Calu3 (cell line): ENCODE measurements around the gene SOCS6. TPM values are rescaled to one million over a fixed set of nuclear protein-coding genes. Genes with fewer than 3 reads are reported as not detected.

Source experiments
- BruUV-seq: library from RNA; stranded (reverse); fragments of 400-500 nt; replicated peaks from 2 replicates; lab custom pipeline; 2021; lab: Mats Ljungman, UMichigan
- CTCF ChIA-PET: fragments of 300-600 bp; sonication (Branson Sonifier 250); formaldehyde crosslinking; loops from one replicate; lab custom pipeline; 2022; ENCODE audit warnings: antibody characterized with exemption; lab: Charles Lee
- DNase-seq: peaks from one replicate; pipeline ENCODE4 v3.0.0; 2022
- H3K27ac Mint-ChIP-seq: one replicate; pipeline ENCODE4 v1.8.0; 2022; ENCODE audit warnings: mixed read lengths; ENCODE audit not compliant: unreplicated experiment
- H3K27me3 Mint-ChIP-seq: one replicate; pipeline ENCODE4 v1.8.0; 2022; ENCODE audit warnings: mixed read lengths; ENCODE audit not compliant: unreplicated experiment
- H3K36me3 Mint-ChIP-seq: one replicate; pipeline ENCODE4 v1.8.0; 2022; ENCODE audit warnings: mild to moderate bottlenecking, moderate library complexity, mixed read lengths; ENCODE audit not compliant: insufficient read depth, unreplicated experiment
- H3K4me1 Mint-ChIP-seq: one replicate; pipeline ENCODE4 v1.8.0; 2022; ENCODE audit warnings: mild to moderate bottlenecking, low read depth, mixed read lengths; ENCODE audit not compliant: unreplicated experiment
- H3K4me3 Mint-ChIP-seq: one replicate; pipeline ENCODE4 v1.8.0; 2022; ENCODE audit warnings: mild to moderate bottlenecking, low read depth, moderate library complexity, mixed read lengths; ENCODE audit not compliant: unreplicated experiment
- H3K9me3 Mint-ChIP-seq: one replicate; pipeline ENCODE4 v1.8.0; 2022; ENCODE audit warnings: low read depth, mixed read lengths; ENCODE audit not compliant: unreplicated experiment
- CTCF ChIP-seq: fragments of 200-600 bp; IDR thresholded peaks from one replicate; pipeline ENCODE4 v1.8.0; 2022; ENCODE audit warnings: antibody characterized with exemption; ENCODE audit not compliant: unreplicated experiment
- intact Hi-C: fragments of 100-400 bp; cut with micrococcal nuclease; formaldehyde crosslinking; loops from one replicate; pipeline ENCODE4 v1.10.0; 2022; ENCODE audit not compliant: unreplicated experiment
- total RNA-seq: library from RNA; stranded (reverse); gene quantifications from 2 replicates; pipeline ENCODE4 v1.2.3, GENCODE V29; 2022

Gene SOCS6
- total RNA-seq, 1 experiment from 2014 or later: 33.0 TPM

DNA sequence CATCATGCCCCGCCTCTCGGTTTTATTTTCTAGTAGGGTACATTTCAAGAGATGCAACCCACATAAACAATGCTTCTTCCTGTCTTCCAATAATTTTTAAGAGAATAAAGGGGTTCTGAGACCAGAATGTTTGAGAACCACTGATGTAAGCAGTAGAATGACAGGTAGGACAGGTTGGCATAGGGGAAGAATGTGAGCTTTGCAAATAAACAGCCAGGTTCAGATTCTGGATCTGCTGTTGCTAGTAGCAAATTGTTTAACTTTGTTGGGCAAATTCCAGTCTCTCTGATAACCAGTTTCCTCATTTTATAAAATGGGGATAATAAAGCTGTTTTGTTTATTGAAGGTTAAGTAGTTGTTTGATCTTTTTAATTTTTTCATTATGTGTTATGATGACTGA is 32.8 kb downstream of the SOCS6 start:
- Mint-ChIP-seq H3K27me3 (no peaks in the 10 kb centered on the region), H3K36me3 (peaks cover 15% of the 10 kb centered on the region), H3K9me3 (peaks cover 2% of the 10 kb centered on the region), H3K27ac (peak overlapping the region; percentile 78), H3K4me1 (peaks cover 21% of the 10 kb centered on the region), H3K4me3 (no peak overlapping the region)
- BruUV-seq: no TSS peak
- CTCF ChIA-PET: interaction anchor here (0.7 to 0.9 kb wide), 2 partner anchors 21 to 98 kb away, joined by 6 to 9 read pairs; no protein-coding TSS in a partner anchor
- no peak for TF ChIP-seq CTCF
- intact Hi-C loops: no loop called here
- no peak for DNase-seq

- Mint-ChIP-seq H3K36me3 (peaks cover 15% of the 10 kb centered on the region), H3K4me1 (peaks cover 21% of the 10 kb centered on the region), H3K9me3 (peaks cover 2% of the 10 kb centered on the region), H3K27me3 (no peaks in the 10 kb centered on the region), H3K27ac (peak overlapping the region; percentile 63), H3K4me3 (peak overlapping the region; percentile 8)
- no TSS peak for BruUV-seq
- TF ChIP-seq CTCF: no peak
- intact Hi-C loops: no loop called here
- DNase-seq: no peak
- CTCF ChIA-PET: no interaction called here
Measured at GRCh38 chr18:70322385-70322784, 33.5 kb downstream of the SOCS6 start.

- peak overlapping the region; percentile 63 for H3K27ac Mint-ChIP-seq
- DNase-seq: no peak
- no peak for TF ChIP-seq CTCF
- intact Hi-C loops: no loop called here
- peaks cover 2% of the 10 kb centered on the region for H3K9me3 Mint-ChIP-seq
- peak overlapping the region; percentile 8 for H3K4me3 Mint-ChIP-seq
- BruUV-seq: no TSS peak
- no peaks in the 10 kb centered on the region for H3K27me3 Mint-ChIP-seq
- peaks cover 15% of the 10 kb centered on the region for H3K36me3 Mint-ChIP-seq
- CTCF ChIA-PET: interaction anchor here (0.6 to 0.9 kb wide), 2 partner anchors 36 to 61 kb away, joined by 3 read pairs; no protein-coding TSS in a partner anchor
- peaks cover 21% of the 10 kb centered on the region for H3K4me1 Mint-ChIP-seq
Measured at GRCh38 chr18:70322928-70323327, 34.1 kb downstream of the SOCS6 start.

- TSS peak; percentile 19 for BruUV-seq
- no peak for TF ChIP-seq CTCF
- CTCF ChIA-PET: no interaction called here
- no peak overlapping the region for H3K27ac Mint-ChIP-seq
- no peak overlapping the region for H3K4me3 Mint-ChIP-seq
- no peaks in the 10 kb centered on the region for H3K27me3 Mint-ChIP-seq
- DNase-seq: no peak
- intact Hi-C loops: no loop called here
- peaks cover 2% of the 10 kb centered on the region for H3K9me3 Mint-ChIP-seq
- peaks cover 21% of the 10 kb centered on the region for H3K4me1 Mint-ChIP-seq
- peaks cover 15% of the 10 kb centered on the region for H3K36me3 Mint-ChIP-seq
Measured at GRCh38 chr18:70324897-70325296, 36.1 kb downstream of the SOCS6 start.
